Duodenal mucosa (tissue), 2 donors: ENCODE measurements around the gene SAMD8.
A peak's percentile ranks its signal among the peaks of the same experiment; 100 is the strongest.

Source experiments
- H3K27ac ChIP-seq: one replicate; pipeline ENCODE4 v1.7.0; 2013; ENCODE audit warnings: low read depth, low read length
- H3K27me3 ChIP-seq, 2 donors: one replicate each; pipeline ENCODE4 v1.7.0; 2013; ENCODE audit warnings: low read length in 2 of 2, control low read depth in 1 of 2; ENCODE audit not compliant: insufficient read depth in 2 of 2, control insufficient read depth in 1 of 2
- H3K36me3 ChIP-seq, 2 donors: one replicate each; pipeline ENCODE4 v1.7.0; 2013; ENCODE audit warnings: low read length in 2 of 2, control low read depth in 1 of 2; ENCODE audit not compliant: insufficient read depth in 2 of 2, control insufficient read depth in 1 of 2
- H3K4me1 ChIP-seq, 2 donors: one replicate each; pipeline ENCODE4 v1.7.0; 2013; ENCODE audit warnings: low read length in 2 of 2, control low read depth in 1 of 2; ENCODE audit not compliant: insufficient read depth in 2 of 2, control insufficient read depth in 1 of 2
- H3K4me3 ChIP-seq, 2 donors: one replicate each; pipeline ENCODE4 v1.7.0; 2013; ENCODE audit warnings: low read length in 2 of 2, low read depth in 1 of 2
- H3K9ac ChIP-seq, 2 donors: one replicate each; pipeline ENCODE4 v1.7.0; 2013; ENCODE audit warnings: low read length in 2 of 2, low read depth in 1 of 2
- H3K9me3 ChIP-seq, 2 donors: one replicate each; pipeline ENCODE4 v1.7.0; 2013; ENCODE audit warnings: low read length in 2 of 2, control low read depth in 1 of 2; ENCODE audit not compliant: control insufficient read depth in 1 of 2

Gene SAMD8

GRCh38 chr10:75111365-75111906 is at the start of gene SAMD8:
TSS of gene SAMD8 (plus strand) at chr10:75111656. CDS start at chr10:75150529, 38,873 bp downstream.
- H3K9ac ChIP-seq: peak within 1 kb of the TSS; percentile 91 to 97
- H3K9me3 ChIP-seq: no peaks in the 10 kb centered on the region
- H3K4me3 ChIP-seq: peak within 1 kb of the TSS; percentile 95 to 97
- peaks cover 10 to 23% of the 10 kb centered on the region in 2 donors for H3K4me1 ChIP-seq
- H3K36me3 ChIP-seq: no peaks in the 10 kb centered on the region
- no peaks in the 10 kb centered on the region for H3K27me3 ChIP-seq
- H3K27ac ChIP-seq: peak within 1 kb of the TSS; percentile 97

DNA sequence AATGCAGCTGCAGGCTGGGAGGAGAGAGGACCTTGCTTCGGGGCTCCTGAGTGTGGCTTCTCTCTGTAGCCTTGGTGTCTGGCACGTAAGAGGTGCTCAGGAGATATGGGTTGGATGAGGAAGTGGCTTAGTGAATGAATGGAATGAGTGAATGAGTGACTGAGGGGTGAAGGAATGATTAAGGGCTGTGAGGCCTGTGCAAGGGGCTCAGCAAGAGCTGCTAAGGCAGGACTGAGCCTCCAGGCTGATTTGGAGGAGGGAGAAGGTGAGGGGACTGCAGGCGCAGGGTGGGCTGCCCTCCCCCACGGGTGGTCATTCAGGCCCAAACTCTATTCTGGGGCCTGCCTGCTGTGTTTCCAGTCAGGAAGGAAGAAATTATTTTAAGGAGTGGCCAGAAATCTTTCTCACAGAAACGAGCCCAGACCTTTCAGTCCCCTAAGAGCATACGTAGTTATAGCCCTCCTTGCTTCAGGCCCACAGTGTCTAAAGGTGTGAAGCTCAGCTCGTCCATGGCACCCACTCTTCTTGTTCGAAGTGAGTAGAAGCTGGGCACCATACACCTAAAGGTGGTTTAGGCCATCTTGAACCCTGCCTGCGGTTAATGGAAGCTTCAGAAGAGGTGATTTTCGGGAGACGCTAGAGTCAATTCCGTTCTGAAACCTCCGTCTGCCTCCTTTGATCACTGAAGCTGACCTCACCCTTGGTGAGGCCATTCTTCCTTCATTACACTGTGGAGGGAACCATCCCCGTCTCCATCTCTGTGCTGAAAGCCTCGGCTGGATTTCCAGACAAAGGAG is 49.5 kb upstream of the SAMD8 start:
- no peak overlapping the region for H3K4me3 ChIP-seq
- no peaks in the 10 kb centered on the region for H3K27me3 ChIP-seq
- no peaks in the 10 kb centered on the region for H3K9me3 ChIP-seq
- H3K4me1 ChIP-seq: no peaks in the 10 kb centered on the region
- no peak overlapping the region for H3K27ac ChIP-seq
- H3K9ac ChIP-seq: no peak overlapping the region
- H3K36me3 ChIP-seq: no peaks in the 10 kb centered on the region

GRCh38 chr10:75062506-75063299 is 48.8 kb upstream of the SAMD8 start:
- no peaks in the 10 kb centered on the region for H3K4me1 ChIP-seq
- H3K4me3 ChIP-seq: no peak overlapping the region
- no peaks in the 10 kb centered on the region for H3K36me3 ChIP-seq
- H3K27ac ChIP-seq: no peak overlapping the region
- no peaks in the 10 kb centered on the region for H3K27me3 ChIP-seq
- H3K9ac ChIP-seq: no peak overlapping the region
- H3K9me3 ChIP-seq: no peaks in the 10 kb centered on the region

- H3K9ac ChIP-seq: no peak overlapping the region
- no peaks in the 10 kb centered on the region for H3K4me1 ChIP-seq
- no peak overlapping the region for H3K27ac ChIP-seq
- H3K4me3 ChIP-seq: no peak overlapping the region
- no peaks in the 10 kb centered on the region for H3K9me3 ChIP-seq
- H3K27me3 ChIP-seq: no peaks in the 10 kb centered on the region
- H3K36me3 ChIP-seq: no peaks in the 10 kb centered on the region
These were observed 47.8 kb upstream of the SAMD8 start for GRCh38 chr10:75063461-75064230.

DNA sequence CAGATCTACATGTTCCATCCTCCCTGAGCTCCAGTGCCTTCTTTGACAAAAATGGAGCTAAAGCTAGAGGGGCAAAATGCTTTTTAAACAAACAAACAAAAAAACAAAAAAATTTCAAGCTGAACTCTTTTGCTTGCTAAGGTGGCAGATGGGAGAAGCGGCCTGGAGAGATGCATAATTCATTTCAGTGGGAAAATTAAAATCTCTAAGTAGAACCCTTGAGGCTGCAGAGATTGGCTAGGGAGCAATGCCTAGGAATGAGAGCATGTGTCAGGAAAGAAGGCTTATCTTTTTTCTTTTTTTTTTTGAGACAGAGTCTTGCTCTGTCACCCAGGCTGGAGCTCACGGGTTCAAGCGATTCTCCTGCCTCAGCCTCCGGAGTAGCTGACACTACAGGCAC is 46.4 kb upstream of the SAMD8 start:
- H3K9me3 ChIP-seq: no peaks in the 10 kb centered on the region
- no peak overlapping the region for H3K9ac ChIP-seq
- no peaks in the 10 kb centered on the region for H3K36me3 ChIP-seq
- H3K4me1 ChIP-seq: no peaks in the 10 kb centered on the region
- no peak overlapping the region for H3K4me3 ChIP-seq
- no peak overlapping the region for H3K27ac ChIP-seq
- H3K27me3 ChIP-seq: no peaks in the 10 kb centered on the region

GRCh38 chr10:75066271-75066670 is 45.2 kb upstream of the SAMD8 start:
- Histone ChIP-seq H3K36me3 (no peaks in the 10 kb centered on the region), H3K27me3 (no peaks in the 10 kb centered on the region), H3K27ac (no peak overlapping the region)

GRCh38 chr10:75067272-75067671 is 44.2 kb upstream of the SAMD8 start:
- Histone ChIP-seq H3K36me3 (no peaks in the 10 kb centered on the region), H3K27me3 (no peaks in the 10 kb centered on the region), H3K9me3 (no peaks in the 10 kb centered on the region)

More at GRCh38 chr10:75066271-75066670, 45.2 kb upstream of the SAMD8 start:
- Histone ChIP-seq H3K4me3 (no peak overlapping the region), H3K4me1 (no peaks in the 10 kb centered on the region), H3K9ac (no peak overlapping the region), H3K9me3 (no peaks in the 10 kb centered on the region)

GRCh38 chr10:75068523-75068922 is 42.9 kb upstream of the SAMD8 start:
- no peaks in the 10 kb centered on the region for H3K4me1 ChIP-seq
- no peaks in the 10 kb centered on the region for H3K27me3 ChIP-seq
- H3K9ac ChIP-seq: no peak overlapping the region
- H3K9me3 ChIP-seq: no peaks in the 10 kb centered on the region
- no peak overlapping the region for H3K27ac ChIP-seq
- H3K36me3 ChIP-seq: no peaks in the 10 kb centered on the region
- H3K4me3 ChIP-seq: no peak overlapping the region

More at GRCh38 chr10:75067272-75067671, 44.2 kb upstream of the SAMD8 start:
- H3K9ac ChIP-seq: no peak overlapping the region
- H3K4me3 ChIP-seq: no peak overlapping the region
- no peaks in the 10 kb centered on the region for H3K4me1 ChIP-seq
- no peak overlapping the region for H3K27ac ChIP-seq

DNA sequence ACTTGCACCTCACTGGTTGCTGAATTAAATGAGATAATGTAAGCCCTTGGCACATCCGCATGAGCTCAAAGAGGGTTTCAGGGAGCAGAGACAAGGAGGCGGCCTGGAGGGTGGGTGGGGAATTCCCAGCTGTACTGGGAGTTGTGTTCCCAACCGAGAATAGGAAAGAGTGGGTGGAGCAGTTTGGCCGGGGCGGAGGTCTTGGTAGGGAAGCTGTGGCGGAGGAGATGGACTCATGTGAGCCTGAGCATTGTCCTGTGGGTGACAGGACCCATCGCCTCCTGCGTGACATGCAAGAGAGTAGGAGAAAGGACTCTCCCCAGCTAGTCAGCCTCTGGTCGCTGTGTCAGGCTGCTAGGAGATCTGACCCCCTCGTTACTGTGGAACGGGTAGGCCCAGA is 41.0 kb upstream of the SAMD8 start:
- H3K27me3 ChIP-seq: no peaks in the 10 kb centered on the region
- H3K27ac ChIP-seq: no peak overlapping the region
- no peaks in the 10 kb centered on the region for H3K4me1 ChIP-seq
- no peak overlapping the region for H3K9ac ChIP-seq
- H3K9me3 ChIP-seq: no peaks in the 10 kb centered on the region
- H3K4me3 ChIP-seq: no peak overlapping the region
- no peaks in the 10 kb centered on the region for H3K36me3 ChIP-seq
